ENCODE data around the gene IGFBP4. TPM values are rescaled to one million over a fixed set of nuclear protein-coding genes. Genes with fewer than 3 reads are reported as not detected.

IGFBP4 gene
- total and polyA plus RNA-seq, 3 donors from 2014 or later, result 67.9 to 317 (median 76.7) TPM

DNA sequence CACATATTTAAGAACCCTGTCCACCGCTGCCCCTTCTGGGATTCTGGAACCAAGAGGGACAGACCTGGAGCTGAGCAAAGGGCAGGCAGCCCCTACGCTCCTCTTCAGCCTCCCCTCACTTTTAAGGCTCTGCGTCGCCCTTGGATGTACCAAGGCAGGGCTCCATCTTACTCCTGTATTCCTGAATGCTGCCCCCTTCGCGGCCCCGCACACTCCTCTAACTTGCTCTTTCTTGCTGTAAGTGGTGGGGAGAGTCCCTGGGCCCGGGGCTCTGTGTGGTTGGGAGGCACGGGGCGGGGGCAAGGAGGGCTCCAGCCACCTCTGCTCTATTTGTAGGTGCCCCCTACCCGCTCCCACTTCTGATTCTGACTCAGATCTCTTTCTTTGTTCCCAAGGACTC, 56.9 kb downstream of the IGFBP4 start:
- Histone ChIP-seq H3K36me3 (ENCODE audit: low read depth, missing control alignments) (no peaks in the 10 kb centered on the region), H3K9me3 (no peaks in the 10 kb centered on the region), H3K4me1 (peaks cover 4% of the 10 kb centered on the region), H3K27me3 (no peaks in the 10 kb centered on the region), H3K4me3 (no peak overlapping the region), H3K27ac (no peak overlapping the region)
- DNase-seq, result no peak
- intact Hi-C loops (cut with DNase I; ENCODE audit: low total_unique reads), result no loop called here
- no peak for TF ChIP-seq POLR2A (IDR thresholded peaks at IDR 0.05)
- TF ChIP-seq, protein P1, sequence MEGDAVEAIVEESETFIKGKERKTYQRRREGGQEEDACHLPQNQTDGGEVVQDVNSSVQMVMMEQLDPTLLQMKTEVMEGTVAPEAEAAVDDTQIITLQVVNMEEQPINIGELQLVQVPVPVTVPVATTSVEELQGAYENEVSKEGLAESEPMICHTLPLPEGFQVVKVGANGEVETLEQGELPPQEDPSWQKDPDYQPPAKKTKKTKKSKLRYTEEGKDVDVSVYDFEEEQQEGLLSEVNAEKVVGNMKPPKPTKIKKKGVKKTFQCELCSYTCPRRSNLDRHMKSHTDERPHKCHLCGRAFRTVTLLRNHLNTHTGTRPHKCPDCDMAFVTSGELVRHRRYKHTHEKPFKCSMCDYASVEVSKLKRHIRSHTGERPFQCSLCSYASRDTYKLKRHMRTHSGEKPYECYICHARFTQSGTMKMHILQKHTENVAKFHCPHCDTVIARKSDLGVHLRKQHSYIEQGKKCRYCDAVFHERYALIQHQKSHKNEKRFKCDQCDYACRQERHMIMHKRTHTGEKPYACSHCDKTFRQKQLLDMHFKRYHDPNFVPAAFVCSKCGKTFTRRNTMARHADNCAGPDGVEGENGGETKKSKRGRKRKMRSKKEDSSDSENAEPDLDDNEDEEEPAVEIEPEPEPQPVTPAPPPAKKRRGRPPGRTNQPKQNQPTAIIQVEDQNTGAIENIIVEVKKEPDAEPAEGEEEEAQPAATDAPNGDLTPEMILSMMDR (IDR thresholded peaks at IDR 0.05), result no peak
- WGBS, 2 donors, result 86 to 92% methylated on average over 11 of the region's 11 CpGs

DNA sequence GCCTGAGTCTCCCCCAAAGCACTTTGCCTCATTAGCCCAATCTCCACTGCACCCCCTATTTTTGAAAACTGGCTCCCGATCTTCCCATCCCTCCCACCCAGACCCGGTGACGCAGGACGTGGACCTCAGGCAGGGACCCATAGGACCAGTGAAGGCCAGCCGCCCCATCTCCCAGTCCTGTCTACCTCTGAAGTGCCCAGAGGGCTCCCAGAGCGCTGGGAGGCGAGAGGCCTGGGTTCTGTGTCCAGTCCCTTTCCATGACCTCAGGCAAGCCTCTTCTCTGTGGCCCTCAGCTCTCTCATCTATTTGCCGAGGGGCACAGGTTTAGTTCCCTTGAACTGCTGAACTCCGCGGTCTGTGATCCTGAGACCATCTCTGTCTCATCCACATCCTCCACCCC, 57.5 kb downstream of the IGFBP4 start:
- Histone ChIP-seq H3K9me3 (no peaks in the 10 kb centered on the region), H3K36me3 (ENCODE audit: low read depth, missing control alignments) (no peaks in the 10 kb centered on the region), H3K4me1 (peaks cover 4% of the 10 kb centered on the region), H3K27ac (no peak overlapping the region), H3K27me3 (no peaks in the 10 kb centered on the region), H3K4me3 (no peak overlapping the region)
- intact Hi-C loops (cut with DNase I; ENCODE audit: low total_unique reads), result no loop called here
- WGBS, 2 donors, result 93% methylated on average over 10 of the region's 10 CpGs
- TF ChIP-seq, protein P1 (IDR thresholded peaks at IDR 0.05), result no peak
- TF ChIP-seq POLR2A (IDR thresholded peaks at IDR 0.05), result no peak
- DNase-seq, result no peak

DNA sequence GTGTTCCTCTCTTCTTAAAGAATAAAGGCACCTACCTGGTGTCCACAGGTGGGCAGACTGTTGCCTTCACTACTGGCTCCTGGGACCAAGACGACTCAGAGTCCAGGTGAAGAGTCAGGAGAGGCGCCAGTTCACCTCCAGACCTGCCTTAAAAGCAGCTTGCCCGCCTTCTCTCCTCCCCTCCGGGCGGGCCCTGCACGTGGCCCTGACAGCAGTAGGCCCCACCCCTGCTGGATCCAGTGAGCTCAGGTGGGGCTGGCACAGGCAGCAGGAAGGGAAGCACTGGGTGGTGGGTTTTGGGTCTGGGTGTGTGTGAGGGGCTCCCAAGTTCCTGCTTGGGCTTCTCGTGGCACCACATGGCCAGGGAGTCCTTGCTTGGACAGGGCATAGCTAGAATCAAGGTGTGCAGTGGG, 58.3 kb downstream of the IGFBP4 start, which contains the start of gene TNS4:
Gene TNS4, minus strand, starts transcription at position 125 of the 413 bp plus-strand sequence. CDS start 5,198 bp downstream, outside the sequence.
- intact Hi-C loops (cut with DNase I; ENCODE audit: low total_unique reads), result no loop called here
- Histone ChIP-seq H3K27ac (no peak within 1 kb of the TSS), H3K9me3 (no peaks in the 10 kb centered on the region), H3K36me3 (ENCODE audit: low read depth, missing control alignments) (no peaks in the 10 kb centered on the region), H3K4me1 (peaks cover 4% of the 10 kb centered on the region), H3K27me3 (no peaks in the 10 kb centered on the region), H3K4me3 (no peak within 1 kb of the TSS)
- DNase-seq, result no peak
- WGBS, 2 donors, result 83 to 92% methylated on average over 5 to 7 of the region's 7 CpGs
- no peak for TF ChIP-seq POLR2A (IDR thresholded peaks at IDR 0.05)
- TF ChIP-seq, protein P1 (IDR thresholded peaks at IDR 0.05), result no peak

DNA sequence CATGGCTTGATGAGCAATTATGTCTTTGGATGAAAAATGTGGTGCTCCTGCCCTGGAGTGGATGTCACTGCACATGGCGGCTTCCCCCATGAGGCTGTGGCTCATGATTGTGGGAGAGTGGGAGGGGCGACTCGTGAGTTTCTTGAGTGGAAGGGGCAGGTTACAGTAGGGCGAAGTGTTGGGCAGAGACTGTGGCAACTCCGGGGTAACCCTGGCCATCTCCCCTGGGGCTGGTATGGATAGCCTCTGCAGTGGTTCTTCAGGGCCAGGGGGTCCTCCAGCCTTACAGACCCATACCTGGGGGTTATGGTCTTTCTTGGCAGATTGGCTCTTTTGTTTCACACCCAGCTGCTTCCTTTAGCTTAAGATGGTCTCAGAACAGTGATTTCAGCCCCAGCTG, 59.5 kb downstream of the IGFBP4 start:
- no peak for TF ChIP-seq POLR2A (IDR thresholded peaks at IDR 0.05)
- TF ChIP-seq, protein P1 (IDR thresholded peaks at IDR 0.05), result no peak
- no peak overlapping the region for H3K4me3 ChIP-seq
- no peaks in the 10 kb centered on the region for H3K27me3 ChIP-seq
- H3K27ac ChIP-seq, result no peak overlapping the region
- H3K4me1 ChIP-seq, result peaks cover 4% of the 10 kb centered on the region
- intact Hi-C loops (cut with DNase I; ENCODE audit: low total_unique reads), result no loop called here
- no peaks in the 10 kb centered on the region for H3K9me3 ChIP-seq
- no peaks in the 10 kb centered on the region for H3K36me3 ChIP-seq (ENCODE audit: low read depth, missing control alignments)
- 95% methylated on average over 5 of the region's 5 CpGs; no CpG with 5 or more reads in 1 of the 2 donors for WGBS, 2 donors
- no peak for DNase-seq

DNA sequence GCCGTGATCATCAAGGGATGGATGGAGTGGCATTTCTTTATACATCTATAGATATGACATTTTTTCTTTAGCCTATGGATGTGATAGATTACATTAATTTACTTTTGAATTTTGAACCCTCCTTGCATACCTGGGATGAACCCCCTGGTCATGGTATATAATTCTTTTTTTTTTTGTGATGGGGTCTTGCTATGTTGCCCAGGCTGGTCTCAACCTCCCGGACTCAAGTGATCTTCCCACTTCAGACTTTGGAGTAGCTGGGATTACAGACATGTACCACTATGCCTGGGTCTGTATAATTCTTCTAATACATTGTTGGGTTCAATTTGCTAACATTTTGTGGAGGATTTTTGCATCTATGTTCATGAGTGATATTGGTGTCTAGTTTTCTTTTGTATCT, 59.9 kb downstream of the IGFBP4 start:
- no peak overlapping the region for H3K27ac ChIP-seq
- no peaks in the 10 kb centered on the region for H3K36me3 ChIP-seq (ENCODE audit: low read depth, missing control alignments)
- no peaks in the 10 kb centered on the region for H3K27me3 ChIP-seq
- no peak for TF ChIP-seq POLR2A (IDR thresholded peaks at IDR 0.05)
- TF ChIP-seq, protein P1 (IDR thresholded peaks at IDR 0.05), result no peak
- DNase-seq, result no peak
- H3K4me3 ChIP-seq, result no peak overlapping the region
- peaks cover 4% of the 10 kb centered on the region for H3K4me1 ChIP-seq
- H3K9me3 ChIP-seq, result no peaks in the 10 kb centered on the region
- WGBS, 2 donors, result 100% methylated on average over 2 of the region's 2 CpGs
- intact Hi-C loops (cut with DNase I; ENCODE audit: low total_unique reads), result no loop called here

Data from testis (tissue), 3 donors.